Epidermal melanocyte (primary cell): Measurements from ENCODE around the gene ITGA5.

Experiments
- DNase-seq: peaks from one replicate; pipeline ENCODE4 v3.0.0; 2011; ENCODE audit warnings: low spot score; ENCODE audit not compliant: insufficient read length

ITGA5 gene

DNA sequence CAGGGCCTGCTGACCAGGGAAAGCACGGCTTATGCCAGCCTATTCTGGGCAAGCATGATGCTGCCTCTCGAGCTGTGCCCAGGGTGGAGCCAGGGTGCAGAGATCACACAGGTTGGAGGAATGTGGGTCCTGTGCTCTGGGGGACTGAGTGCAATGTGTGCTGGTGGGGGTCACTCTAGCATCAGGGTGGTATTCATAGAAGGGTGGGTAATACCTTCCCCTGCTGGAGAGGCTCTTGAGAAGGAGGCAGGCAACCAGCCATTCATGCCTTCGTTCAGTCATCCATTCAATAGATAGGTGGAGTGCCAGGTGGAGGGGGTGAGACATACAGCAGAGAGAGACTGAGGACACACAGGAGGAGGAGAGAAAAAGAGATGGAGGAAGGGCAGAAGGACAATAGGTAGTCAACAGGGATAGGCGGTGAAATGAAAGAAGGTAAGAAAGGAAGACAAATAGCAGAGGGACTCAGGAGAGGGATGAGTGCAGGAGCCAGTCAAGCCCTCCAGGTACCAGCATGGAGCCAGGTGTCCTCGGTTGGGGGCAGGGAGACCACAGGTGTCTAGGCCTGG, 29.4 kb downstream of the ITGA5 start:
- DNase-seq, result no peak

DNA sequence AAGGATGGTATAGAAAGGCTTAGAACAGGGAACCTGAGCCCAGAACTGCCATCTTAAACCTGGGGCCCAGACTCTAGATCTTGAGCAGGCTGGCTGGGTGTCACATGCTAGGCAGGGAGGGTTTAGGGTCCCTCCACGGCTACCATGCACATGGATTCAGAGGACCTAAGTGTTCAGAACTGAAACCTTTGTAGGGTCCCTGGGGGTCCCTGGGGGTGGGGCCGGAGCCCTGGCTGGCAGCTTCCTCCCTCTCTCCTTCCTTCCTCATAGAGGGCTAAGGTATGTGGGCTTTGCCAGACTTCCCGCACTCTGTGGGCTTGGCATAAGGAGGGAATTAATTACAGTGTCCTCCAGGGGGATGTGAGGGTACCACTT, 29.9 kb downstream of the ITGA5 start:
- no peak for DNase-seq

DNA sequence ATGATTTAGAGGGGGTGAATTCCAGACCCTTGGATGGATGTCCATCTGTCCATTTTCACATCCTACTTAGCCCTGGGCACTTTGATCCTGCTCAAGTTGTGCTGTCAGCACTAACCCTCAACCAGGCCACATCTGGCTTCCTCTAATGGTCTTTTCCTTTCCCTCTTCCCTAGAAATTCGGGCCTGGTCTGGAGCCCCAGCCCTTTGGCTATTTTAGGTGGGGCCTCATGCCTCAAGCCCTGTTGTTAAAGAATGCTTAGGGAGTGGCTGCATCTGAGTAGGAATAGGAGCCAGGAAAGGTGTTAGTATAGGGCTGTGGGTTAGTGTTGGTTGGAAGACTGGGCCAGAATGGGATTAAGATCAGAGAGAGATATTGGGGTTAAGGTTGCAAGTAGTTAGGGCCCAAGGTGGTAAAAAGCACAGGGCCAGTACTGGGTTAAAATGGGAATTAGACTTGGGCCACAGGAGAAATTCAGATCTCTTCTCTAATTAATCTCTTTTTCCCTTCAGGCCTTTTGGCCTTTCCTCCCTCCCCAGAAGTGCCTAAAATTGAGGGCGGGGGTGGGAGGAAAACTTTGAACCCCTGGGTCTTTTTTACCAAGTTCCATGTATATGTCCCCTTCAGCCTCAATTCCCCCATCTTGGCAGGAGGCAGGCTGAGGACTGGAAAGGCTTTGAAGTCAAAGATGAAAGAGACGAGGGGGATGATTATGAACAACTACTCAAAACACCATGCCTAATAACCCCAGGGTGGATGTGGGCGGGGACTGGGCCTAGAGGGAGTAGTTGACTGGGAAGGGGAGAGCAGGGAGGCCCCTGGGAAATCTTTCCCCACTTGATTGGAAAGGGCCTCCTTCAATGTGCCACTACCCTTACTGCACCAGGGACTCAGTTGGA, 30.6 kb downstream of the ITGA5 start:
- no peak for DNase-seq

DNA sequence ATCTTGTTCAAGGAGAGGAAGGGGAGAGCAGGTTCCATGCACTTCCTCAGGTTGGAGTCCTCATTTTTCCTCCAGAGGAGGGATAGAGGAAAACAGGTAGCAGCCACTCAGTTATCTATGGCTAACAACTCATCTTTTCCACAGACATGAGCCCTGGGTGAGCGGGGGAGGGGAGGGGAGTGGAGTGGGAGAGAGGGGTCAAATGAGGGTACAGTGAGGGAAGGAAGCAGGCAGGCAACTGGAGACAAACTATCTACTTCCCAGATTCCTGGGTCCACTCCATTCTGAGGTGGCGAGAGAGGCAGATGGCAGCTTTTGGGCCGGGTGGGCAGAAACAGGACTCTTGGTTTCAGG, 32.0 kb downstream of the ITGA5 start:
- no peak for DNase-seq

DNA sequence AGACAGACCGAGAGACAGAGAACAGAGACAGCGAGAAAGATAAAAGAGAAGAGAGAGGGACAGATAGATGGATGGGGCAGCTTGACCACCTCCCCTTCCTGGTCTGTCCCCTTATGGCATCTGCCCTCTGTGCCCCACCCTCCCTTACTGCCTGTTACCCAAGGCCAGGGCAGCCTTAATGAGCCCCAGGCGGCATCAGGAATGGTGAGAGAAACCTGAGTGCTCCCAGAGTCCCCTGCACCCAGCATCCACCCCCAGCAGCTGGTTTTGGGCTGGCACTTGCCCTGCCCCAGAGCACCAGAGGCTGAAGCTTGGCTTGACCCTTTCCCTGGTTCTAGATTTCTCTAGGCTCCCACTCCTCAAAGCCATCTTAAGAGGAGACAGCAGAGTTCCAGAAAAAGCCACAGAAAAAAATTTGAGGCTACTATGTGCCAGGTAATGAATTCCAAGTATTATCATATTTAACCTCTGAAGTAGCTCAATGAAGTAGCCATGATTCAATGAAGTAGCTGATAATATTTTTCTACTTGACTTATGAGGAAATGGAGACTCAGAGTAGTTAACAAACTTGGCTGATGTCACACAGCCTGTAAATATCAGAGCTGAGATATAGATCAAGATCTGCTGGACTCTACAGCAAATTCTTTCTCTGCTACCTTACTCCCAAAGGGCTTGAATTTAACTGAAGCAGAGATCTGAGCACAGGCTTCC, 32.5 kb downstream of the ITGA5 start:
- no peak for DNase-seq

DNA sequence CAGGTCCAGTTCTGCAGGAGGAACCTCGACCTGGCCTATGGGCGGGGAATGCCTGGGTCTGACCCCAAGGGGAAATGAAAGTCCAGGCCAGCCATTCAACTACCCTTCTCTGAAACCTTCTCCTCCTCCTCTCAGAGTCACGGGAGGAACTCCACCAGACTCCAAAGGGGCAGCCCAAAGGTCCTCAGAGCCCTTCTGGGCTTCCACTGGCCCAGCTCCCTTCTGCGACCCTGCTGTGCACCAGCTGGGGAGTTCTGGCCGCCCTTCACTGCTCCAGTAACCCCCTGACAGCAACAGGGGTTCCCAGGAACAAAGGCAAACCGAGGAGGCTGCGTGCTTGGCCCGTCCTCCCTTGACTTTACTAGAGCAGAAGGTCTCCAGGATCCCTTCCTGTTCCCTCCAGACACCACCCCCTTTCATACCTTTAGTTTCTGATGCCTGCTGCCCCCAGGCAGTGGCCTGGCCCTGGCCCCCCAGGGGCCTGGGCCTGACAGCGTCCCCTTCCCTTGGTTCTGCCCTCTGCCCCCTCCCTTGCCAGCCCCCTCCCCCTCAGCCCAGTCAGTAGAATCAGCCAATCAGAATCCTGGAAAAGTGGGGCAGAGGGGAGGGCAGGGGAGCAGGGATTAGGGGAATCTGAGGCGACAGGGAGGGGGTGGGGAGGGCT, 33.7 kb downstream of the ITGA5 start:
- DNase-seq, result no peak

DNA sequence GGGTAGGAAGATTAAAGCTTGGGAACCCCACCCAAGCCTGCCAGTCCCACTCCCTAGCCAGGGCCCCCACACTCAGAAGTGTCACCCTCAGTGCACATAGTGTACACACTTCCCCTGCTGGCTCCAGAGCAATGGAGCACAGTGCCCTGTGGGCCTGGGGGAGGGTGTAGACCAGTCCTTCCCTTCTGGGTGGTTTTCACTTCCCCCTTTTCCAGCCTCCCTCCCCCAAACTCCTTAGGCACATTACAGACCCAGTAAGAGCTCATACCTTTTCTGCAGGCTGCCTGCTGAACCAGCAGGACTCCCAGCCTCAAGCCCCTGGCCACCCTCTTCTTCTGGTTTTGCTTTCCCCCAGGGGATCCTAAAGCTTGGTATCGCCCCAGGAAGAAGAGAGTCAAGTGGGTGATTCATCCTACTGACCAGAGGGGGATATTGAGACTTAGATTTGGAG, 34.5 kb downstream of the ITGA5 start, which contains the start of gene ZNF385A:
ZNF385A (minus strand) TSS at position 143 of the 451 bp plus-strand sequence. CDS start 219 bp downstream, outside the sequence.
- no peak for DNase-seq

DNA sequence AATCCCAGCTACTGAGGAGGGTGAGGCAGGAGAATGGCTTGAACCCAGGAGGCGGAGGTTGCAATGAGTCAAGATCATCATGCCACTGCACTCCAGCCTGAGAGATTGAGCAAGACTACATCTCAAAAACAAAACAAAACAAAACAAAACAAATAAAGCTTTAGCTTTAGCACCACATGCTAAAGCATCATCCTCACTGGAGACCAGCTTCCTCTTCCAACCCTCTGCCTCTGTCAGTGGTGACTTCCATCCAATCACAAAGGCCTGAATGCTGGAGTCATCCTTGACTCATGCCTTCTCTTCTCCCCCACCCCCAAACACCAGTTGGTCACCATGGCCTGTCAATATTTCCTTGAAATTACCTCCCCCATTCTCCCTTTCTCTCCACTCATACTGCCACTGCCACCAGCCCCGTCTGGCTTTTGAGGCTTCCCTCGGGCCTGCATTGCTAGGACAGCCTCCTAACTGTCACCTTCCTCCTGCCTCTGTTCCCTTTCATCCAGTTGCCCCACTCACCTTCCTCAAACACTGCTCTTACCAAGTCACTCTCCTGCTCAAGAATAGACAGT, 35.9 kb downstream of the ITGA5 start:
- DNase-seq, result no peak

DNA sequence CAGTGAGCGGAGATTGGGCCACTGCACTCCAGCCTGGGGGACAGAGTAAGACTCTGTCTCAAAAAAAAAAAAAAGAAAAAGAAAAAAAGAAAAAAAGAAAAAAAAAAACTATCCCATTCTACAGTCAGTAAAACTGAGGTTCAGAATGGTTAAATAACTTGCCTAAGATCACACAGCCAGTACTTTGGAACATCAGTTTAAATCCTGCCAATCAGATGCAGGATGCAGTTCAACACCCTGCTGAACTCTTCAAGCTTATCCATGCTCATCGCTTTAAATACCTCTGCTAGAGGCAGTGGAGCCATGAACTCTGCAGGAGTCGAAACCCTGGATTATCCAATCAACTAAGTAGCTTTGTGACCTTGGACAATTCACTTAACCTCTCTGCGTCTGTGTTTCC, 37.9 kb downstream of the ITGA5 start:
- no peak for DNase-seq

DNA sequence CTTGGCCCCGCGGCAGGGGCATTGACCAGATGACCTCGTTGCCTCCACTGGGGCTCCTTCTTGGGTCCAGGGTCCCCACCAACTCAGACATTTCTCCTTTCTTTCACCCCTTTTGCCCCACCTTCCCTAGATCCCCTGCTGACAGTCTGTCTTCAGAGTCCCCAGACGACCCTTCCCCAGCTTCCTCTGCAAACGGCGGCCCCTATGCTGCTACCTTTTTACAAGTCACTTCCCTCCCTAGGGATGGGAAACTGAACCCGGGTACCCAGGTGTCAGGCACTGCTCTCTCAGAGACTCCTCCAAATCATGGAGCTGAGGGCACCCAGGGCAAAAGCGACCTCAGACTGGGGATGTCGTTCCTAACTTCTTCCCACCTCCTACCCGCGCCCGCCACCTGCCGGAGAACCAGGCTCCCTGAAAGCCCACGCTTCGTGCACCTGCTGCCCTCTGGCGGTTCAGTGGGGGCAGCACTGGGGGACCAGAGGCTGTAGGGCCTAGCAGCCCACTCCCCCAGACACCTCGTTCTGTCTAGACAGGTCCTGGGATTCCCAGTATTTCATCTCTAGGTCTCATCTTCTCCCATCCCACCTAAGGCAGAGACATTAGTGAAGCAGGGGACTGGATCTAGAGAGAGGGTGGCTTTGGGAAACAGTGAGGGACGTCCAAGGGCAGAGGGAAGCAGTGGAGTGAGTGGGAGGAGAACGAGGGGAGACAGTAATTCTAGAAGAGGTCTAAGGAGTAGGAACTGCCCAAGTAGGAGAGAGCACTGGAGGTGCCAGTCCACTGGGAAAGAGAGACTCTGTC, 39.5 kb downstream of the ITGA5 start:
- peak; percentile 98 for DNase-seq

DNA sequence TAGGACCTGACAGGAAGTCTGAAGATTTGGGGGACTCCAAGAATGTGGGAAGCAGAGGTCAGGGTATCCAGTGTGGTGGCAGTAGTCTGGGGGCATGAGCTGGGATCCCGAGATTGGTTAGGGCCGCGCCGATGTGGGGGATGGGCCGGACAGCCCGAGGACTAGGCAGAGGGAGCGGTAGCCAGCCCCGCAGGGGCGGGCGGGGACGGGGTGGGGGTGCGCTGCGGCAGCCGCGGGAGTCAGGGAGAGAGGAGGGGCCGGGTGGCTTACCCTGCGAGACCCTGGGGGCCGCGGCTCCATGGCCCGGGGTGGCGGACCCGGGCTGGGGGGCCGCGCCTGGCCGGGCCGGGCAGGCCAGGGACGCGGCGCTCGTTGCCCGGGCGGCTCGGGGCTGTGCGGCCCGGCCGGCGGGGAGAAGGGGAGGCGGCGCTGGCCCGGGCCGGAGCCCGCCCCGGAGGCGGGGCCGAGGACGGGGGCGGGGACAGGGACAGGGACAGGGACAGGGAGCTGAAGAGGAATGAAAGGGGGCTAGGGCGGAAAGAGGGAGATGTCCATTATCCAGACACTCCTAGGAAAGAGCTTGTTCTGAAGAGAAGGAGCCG, 40.2 kb downstream of the ITGA5 start:
- DNase-seq, result peak; percentile 84

DNA sequence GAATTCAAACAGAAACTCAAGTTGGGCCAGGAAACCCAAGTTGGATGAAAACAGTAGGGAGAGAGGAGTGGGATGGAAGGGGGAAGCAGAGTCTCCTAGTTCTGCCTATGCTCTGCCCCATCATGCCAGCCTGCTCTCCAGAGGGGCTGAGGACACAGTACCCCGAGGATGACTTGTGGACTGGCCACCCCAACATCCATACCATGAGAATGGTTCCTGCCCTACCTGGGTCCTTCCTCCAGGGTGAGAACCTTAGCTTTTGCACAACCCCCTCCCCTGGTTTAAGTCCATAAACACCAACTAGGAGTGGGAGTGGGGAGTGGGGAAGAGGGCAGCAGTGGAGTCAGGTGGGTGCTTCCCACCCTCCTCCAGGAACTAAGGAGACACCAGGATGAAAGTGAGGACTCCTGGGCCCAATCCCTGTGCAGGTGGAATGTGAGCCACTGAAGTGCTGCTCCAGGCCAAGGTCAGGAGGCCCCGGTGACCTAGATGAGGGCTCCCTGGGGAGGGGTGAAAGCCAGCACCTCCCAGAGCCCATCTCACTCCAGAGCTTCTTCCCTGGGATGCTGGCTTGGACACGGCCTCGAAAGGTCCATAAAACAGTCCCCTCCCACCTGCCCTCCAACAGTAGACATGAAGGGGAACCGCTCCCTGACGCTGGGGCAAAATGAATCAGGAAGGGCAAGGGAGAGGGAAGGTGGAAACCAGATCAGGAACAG, 41.1 kb downstream of the ITGA5 start:
- DNase-seq, result no peak

DNA sequence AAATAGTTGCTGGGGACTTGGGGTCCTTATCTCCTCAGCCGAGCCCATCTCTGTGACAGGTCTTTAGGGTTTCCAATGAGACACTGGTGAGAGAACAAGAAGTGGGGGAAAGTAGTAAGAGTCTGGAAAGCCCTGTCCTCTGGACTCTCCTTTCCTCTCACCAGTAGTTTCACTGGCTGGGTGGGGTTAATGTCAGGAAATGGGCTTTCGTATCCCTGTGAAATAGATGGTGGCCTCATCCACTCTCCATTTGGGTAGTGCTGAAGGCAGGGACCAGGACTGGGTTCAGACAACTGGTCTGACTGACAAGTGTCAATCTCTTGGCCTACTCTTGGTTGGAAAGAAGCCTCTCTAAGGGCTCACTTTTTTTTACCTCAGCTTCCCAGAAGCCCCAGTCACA, 42.1 kb downstream of the ITGA5 start:
- DNase-seq, result no peak

DNA sequence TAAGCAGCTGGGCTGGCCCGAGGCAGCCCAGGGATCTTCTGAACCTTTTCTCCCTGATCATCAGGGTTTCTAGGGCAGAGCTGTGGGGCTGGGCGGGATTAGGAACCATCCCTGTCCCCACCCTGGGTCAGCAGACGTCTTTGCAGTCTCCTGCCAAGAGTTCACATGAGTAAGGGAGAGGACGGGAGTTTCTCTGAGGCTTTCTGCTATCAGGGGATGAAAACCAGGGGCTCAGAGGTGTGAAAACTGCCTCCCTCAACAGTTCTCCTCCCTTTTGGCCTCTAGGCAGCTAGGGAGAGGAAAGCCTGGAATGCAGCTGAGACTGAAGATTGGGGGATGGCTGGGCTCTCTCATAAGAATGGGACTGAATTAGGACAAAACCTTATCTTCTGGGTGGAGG, 42.5 kb downstream of the ITGA5 start:
- DNase-seq, result no peak

DNA sequence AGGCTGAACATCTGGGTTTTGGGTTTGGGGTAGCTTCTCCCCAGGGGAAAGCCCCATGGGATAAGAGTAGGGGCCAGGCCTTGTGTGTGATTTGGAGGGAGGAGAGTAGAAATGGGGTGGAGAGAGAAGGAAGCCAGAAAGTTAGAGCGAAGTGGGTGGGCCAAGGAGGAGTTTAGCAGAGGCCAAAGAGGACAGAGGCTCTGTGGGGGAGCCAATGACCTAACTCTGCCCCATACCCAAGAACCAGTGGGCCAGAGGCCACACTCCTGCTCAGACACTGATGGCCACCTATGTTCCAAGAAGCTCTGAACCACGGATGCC, 43.8 kb downstream of the ITGA5 start:
- DNase-seq, result no peak

DNA sequence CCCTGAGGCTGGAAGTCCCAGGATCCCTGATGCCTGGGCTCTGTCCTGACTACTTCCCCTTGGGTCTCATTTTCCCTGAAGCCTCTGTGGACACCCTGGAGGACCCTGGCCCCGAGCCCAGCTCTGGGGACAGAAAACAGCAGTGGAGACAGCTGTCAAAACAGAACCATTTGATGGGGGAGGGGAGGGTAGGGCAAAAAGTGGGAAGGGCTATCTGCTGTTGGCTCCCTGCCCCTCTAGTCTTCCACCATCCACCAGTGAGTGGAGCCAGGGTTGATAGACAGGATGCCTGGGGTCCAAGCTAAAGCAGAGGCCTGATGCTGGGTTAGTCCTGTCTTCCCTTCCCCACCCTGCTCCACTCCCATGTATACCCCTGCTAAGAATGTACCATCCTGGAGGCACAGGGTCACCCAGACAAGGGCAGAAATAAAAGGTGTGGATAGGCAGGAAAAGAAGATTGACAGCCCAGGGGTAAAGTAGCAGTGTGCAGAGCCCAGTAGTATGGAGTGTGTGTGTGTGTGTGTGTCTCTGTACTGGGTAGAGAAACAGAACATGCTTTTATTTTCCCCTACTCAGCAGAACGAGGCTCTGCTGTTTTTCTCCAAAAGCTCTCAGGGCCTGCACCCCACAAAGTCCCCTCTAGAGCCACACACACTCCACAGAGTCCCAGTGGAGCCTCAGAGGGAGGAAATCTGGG, 44.4 kb downstream of the ITGA5 start:
- DNase-seq, result no peak

DNA sequence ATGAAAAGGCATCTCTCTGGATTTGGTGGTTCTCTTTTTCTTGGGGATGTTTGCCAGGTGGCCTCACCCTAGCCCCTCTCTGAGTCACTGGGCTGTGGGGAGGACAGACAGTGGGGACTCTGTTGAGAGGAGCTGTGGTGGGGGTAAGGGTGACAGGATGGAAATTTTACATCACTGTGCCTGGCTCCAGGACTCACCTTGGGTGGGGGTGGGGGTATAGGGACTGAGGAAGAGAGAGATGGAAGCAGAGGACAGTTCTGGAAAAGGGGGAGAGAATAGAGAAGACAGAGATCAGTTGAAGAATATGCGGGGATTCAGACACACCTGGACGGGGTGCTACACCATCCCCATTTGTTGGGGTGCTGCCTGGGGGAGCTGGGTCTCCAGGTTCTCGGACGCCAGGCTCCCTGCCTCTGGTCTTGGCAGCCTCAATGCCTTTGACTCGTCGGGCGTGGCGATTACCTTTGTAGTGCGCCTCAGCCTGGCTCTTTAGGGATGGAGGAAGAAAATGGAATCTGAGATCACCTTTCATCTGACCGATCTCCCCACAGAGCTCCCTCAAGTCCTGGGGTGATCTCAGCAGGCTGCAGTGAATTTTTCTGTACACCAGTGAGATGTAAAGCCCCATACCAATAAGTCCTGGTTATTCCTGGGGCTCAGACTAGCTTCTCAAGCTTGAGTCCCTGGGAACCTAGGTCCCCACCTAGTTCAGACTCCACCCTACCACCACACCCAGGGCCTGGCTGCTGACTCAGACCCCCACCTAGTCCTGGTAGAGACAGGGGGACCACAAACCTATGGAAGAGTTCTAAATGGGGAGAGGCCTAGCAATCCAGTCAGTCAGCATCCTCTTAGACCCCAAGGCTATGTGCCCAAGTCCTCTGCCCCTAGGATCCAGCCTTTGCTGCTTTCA, 45.2 kb downstream of the ITGA5 start:
- no peak for DNase-seq
